Measurements from ENCODE around the gene RARB. TPM values are rescaled to one million over a fixed set of nuclear protein-coding genes. Genes with fewer than 3 reads are reported as not detected.

RARB gene
- total RNA-seq, 1 donor from 2014 or later = 17.6 TPM

DNA sequence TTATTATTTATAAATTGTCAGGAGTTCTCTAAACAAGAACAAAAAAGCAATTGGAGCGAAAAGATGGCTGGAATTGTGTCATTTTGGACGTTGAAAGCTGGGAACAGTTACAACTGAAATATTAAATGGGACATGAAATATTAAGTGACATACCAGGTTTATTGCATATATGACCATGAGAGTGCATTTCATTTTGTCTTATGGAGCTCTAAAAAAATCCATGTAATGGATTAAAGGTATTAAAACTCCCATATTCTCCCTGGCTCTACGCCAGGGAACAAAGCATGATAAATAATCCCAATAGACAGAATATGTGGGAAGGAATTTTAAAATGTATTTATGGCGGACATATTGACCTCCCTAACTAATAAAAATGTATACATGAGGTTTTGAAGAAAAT lies 17.7 kb downstream of the RARB start:
- DNase-seq (ENCODE audit: extremely low read depth, low read depth, low spot score) = no peak

- no peak for DNase-seq (ENCODE audit: extremely low read depth, low read depth, low spot score)
Measured at GRCh38 chr3:25447285-25447684, 19.2 kb downstream of the RARB start.

- no peak for DNase-seq (ENCODE audit: extremely low read depth, low read depth, low spot score)
Measured at GRCh38 chr3:25447925-25448324, 19.9 kb downstream of the RARB start.

DNA sequence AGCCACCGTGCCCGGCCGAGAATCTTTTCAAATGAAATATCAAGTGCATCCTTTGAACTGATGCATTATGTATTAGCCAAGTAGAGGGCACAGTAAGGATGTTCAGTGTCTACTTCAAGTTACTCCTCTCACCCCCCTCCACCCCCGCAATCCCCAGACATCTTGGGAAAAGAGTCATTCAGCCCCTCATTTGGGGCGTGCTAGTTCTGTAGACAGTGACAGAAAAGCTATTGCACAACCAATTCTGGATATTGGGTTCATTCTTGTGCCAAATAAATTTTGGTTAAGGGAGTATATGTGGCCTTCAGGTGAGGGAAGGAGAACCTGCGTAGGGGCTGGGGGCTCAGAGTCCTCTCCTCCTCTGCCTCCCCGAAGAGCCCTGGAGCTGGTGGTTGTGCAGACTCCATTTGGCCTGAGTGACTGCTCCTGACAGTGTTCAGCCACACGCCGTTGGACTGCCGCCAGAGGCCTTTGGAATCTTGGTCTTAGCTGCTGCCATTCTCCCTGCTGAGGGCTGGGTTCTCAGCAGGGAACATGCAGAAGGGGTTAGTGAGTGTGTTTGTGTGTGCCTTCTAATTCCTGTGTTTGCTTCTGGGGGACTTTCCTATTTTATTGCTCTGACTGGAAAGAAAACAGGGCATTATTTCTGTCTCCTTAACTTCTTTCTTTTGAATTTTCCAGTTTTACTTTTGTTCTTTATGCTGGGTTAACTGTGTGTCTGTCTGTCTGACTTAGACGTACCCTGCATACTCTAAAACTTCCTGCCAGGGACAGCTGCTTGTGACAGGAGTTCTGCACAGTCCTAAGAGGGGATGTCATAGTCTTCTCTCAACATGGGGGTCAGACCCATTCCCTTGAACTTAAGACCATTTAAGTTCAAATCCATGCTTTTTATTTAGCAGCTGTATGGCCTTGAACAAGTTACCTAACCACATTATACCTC lies 21.0 kb downstream of the RARB start:
- DNase-seq (ENCODE audit: extremely low read depth, low read depth, low spot score) = no peak

DNA sequence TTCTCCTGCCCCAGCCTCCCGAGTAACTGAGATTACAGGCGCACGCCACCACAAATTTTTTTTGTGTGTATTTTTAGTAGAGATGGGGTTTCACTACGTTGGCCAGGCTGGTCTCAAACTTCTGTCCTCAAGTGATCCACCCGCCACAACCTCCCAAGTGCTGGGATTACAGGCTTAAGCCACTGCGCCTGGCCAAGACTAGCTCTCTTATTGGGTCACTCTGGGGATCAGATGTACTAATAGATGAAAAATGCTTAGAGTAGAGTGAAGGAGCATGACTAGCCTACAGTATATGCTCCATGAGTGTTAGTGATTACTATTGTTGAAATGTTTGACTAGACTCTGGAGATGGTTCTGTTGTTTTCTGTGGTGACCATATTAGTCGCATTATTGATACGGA lies 21.8 kb downstream of the RARB start:
- DNase-seq (ENCODE audit: extremely low read depth, low read depth, low spot score) = no peak

DNA sequence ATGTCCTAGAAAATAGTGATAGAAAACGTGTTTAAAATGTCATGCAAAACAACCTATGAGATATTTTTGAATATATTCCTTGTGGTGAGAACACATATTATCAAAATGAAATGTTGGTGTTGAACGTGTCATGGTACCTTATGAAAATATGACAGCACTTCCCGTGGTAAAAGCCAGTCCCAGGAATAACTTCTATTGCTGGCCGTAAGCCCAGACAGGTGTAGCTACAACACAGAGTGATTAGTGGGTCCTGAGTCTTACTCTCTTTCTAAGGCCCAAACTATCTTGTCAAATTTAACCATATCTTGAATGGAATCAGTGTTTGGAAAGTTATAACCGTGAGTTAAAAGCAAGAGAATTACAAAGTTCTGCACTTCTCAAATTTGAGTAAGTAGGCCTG lies 24.1 kb downstream of the RARB start:
- no peak for DNase-seq (ENCODE audit: extremely low read depth, low read depth, low spot score)

- no peak for DNase-seq (ENCODE audit: extremely low read depth, low read depth, low spot score)
Measured at GRCh38 chr3:25452740-25453139, 24.7 kb downstream of the RARB start.

GRCh38 chr3:25453619-25454004 lies 25.5 kb downstream of the RARB start:
- no peak for DNase-seq (ENCODE audit: extremely low read depth, low read depth, low spot score)

DNA sequence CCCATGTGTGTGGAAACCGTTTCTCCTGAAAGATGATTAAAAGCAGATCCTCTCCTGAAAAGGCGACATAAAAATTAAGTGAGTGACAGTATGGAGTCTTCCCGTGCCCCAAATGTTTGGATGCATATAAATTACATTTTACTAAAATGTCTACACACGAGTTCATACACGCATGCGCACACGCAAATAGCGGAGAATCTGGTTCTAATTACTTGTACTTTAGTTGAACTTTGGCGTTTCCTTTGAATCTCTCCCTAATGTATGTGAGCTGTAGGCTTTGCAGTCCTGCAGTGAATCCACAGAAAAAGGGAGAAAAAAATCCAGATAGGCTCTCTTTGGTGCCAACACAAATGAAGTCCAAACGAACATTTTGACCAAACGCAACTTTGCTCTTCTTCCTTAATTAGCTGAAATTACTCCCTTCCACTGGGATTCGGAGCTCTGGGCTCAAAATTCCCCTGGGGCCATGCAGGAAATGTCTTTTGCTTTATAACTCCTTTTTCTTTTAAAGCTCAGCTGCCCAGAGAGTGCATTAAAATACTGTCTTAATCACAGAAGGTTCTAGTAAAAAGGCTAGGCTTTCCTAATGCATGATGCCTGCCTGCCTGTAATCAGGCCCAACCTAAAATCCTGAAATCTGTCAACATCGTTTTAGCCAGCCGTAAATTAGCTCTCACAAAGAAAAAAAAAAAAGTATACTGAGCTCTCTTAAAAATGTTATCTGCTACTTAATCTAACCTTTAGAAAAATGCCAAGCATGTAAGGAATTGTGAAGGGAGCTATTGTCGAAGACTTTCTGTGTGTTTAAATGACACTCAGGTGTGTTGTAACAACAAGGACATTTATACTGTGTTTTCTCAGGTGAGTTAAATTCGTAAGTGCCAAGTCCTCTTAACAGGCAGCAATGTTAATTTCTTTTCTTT lies 26.2 kb downstream of the RARB start:
- no peak for DNase-seq (ENCODE audit: extremely low read depth, low read depth, low spot score)

DNA sequence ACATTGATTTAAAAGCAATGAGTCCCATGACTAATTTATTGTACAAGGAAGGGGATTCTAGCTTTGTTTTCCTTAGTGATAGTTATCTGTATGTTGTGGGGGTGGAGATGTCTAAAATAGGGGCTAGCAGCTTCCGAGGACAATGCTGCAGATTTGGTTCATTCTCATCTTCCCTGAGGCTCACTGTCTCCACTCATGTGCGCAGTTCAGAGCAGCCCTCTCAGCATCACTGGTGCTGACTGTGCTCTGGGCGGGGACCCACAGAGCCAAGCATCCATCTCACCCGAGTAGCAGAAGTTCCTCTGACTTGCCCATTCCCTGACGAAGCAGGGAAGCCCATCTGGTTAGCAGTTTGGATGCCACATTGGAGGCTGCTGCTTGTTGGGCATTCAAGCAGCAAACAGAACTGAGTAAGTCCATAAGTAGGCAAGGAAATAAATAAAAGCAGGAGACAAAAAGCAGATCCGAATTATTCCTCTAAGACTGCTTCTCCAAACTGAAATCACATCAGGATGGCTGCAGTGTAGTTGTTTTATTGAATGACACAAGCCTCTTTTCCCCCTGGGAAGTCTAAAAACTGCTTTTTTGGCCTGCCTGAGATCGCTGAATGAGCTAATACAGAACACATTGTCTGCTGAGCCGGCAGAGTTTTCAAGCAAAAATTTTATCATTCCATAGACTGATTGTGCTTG lies 27.5 kb downstream of the RARB start:
- no peak for DNase-seq (ENCODE audit: extremely low read depth, low read depth, low spot score)

DNA sequence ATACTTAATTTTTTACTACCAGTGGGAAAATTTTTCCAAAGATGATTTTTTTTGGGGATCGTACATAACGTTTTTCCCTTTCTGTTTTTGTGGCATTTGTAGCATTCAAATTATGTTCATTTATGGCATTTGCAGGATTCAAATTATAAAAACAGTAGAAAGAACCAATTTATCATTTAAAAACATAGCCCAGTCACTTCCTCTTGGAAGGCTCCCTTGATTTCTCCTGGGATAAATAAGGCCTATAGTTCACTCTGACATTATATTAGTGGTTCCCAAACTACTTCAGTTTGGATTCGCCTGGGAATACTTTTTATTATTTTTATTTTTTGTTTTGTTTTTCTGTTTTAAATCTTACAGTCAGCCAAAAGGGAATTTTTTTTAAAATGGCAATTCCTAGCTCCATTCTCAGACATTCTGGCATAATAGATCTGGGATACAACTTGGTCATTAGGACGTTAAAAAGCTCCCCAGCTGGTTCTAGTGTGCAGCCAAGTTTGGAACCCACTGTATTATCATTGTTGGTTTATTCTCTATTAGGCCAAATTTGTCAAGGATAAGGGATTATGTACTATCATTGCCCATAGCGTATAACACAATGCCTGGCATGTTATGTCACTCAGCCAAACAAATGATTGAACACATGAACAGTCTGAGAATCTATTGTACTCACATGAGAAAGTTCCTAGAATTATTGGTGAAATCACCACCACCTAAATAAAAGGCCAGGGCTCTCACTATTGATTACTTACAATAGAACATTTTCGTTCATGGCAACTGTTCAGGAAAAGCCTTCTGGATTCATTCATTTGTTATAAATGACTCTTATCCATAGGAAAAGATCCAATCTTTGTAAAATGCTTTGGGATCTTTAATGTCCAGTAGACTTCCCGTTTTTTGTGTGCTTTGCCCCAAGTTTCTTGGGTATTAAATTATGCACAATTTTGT lies 28.9 kb downstream of the RARB start:
- DNase-seq (ENCODE audit: extremely low read depth, low read depth, low spot score) = no peak

GRCh38 chr3:25457671-25458419 lies 29.8 kb downstream of the RARB start:
- no peak for DNase-seq (ENCODE audit: extremely low read depth, low read depth, low spot score)

- DNase-seq (ENCODE audit: extremely low read depth, low read depth, low spot score) = no peak
Measured at GRCh38 chr3:25458420-25458814, 30.4 kb downstream of the RARB start.

- no peak for DNase-seq (ENCODE audit: extremely low read depth, low read depth, low spot score)
Measured at GRCh38 chr3:25460751-25461150, 32.7 kb downstream of the RARB start.

DNA sequence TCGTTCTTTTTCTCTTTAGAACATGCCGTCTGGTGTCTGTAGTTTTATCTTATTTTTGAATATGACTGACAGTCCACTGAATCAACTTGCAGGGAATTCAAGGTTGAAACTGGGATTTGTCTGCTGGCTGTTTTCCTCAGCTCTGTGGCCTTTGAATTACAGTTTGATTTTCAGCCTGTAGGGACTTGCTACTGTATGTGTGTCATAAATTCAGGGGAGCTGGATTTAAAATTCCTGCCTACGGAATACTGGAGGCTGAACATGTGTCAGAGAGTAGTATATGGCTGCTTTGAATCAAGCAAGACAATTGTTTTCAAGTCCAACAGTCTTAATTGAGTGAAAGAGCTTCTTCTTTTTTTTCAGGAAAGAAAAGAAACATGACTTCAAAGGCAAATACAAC lies 33.9 kb downstream of the RARB start:
- no peak for DNase-seq (ENCODE audit: extremely low read depth, low read depth, low spot score)

- no peak for DNase-seq (ENCODE audit: extremely low read depth, low read depth, low spot score)
Measured at GRCh38 chr3:25462495-25462894, 34.4 kb downstream of the RARB start.

DNA sequence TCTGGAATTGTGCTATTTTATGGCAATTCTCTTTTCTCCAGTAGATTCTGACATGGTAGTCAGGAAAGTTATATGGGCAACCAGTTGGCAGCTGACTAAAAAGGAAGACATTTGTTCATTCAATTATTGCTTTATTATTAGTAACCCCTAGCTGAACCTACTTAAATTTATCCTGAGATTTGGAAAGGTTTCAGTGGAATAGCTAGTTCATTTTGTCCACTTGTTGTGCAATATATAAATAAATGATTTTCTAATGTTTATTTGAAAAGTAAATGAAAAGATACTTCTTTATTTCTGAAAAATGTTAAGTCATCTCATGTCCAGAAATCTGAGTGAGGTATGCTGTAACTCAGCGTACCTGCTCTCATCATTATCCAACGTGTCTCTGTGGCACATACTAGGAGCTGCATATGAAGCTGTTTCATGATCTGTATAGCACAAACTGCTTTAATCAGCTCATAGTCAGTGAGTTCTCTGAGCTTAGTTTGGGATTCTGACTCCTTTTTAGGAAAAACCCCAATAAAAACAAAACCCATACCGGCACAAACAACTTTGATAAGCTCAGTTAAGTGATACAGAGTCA lies 35.9 kb downstream of the RARB start:
- no peak for DNase-seq (ENCODE audit: extremely low read depth, low read depth, low spot score)

GRCh38 chr3:25465266-25465860 lies 37.3 kb downstream of the RARB start:
- no peak for DNase-seq (ENCODE audit: extremely low read depth, low read depth, low spot score)

Data from glomerular endothelial cell (primary cell).